Stimulated activated CD4-positive, alpha-beta T cell treated with anti-CD3 and anti-CD28 coated beads, Interleukin-1b, Interleukin-23, amount 100 ng/mL, for 24 hours (primary cell): ENCODE measurements around the gene ELFN2.

ENCODE experiments used
- DNase-seq, 4 experiments: peaks; one replicate each; pipeline ENCODE4 v3.0.0-alpha.2; 2020; ENCODE audit warnings: low read depth in 4 of 4, low spot score in 1 of 4

Gene ELFN2

DNA sequence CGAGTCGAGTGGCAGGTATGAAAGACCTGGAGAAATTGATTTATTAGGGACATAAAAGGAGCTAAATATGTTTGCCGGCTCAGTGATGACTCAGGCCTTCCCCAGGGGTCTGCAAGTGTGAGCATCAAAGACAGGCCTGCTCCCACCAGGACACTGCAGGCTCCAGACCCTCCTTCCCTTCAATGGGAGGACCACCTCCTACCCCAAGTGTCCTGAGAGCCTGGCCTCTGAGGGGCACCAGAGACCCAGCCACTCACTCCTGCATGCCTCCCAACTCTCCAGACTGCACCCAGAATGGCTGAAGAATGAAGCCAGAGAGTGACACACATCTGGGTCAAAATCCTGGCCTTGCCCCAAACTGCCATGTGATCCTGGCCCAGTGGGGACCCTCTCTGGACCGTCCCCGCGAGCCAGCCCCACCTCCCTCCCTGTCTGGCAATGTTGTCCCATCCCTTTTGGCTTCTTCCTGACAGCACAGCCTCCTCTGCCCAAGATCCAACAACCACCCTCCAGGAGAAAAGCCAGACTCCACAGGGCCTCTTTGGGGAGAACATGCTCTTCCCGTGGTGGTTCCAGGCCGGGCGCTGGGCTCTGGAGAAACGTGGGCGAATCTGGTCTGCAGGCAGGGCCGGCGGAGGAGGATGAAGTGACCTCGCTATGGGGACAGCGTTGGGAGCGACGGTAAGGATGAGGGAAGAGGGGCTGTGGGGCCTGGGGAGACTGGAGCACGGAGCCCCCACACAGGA, 108.7 kb downstream of the ELFN2 start:
- no peak for DNase-seq
